Mammary epithelial cell (primary cell): ENCODE data around the gene TBC1D2B.

Experiments
- CTCF ChIP-seq, 2 donors: IDR thresholded peaks in 1 of 2; conservative IDR thresholded peaks in 1 of 2; 2 replicates each; pipeline ENCODE4 v1.5.1; 2011 to 2012; ENCODE audit warnings: inconsistent platforms in 2 of 2, low read length in 2 of 2, mild to moderate bottlenecking in 2 of 2, control low read depth in 1 of 2, low read depth in 1 of 2; ENCODE audit not compliant: insufficient read depth in 1 of 2; ENCODE audit errors: extremely low read depth in 1 of 2
- EZH2 ChIP-seq: IDR thresholded peaks from 2 replicates; pipeline ENCODE4 v1.6.1; 2012; ENCODE audit warnings: low read length, inconsistent platforms, borderline replicate concordance

GRCh38 chr15:78109156-78109555 lies 31.6 kb upstream of the TBC1D2B start:
- TF ChIP-seq CTCF (conservative IDR thresholded peaks at IDR 0.05 in 1 of 2, IDR thresholded peaks at IDR 0.05 in 1 of 2; ENCODE audit: extremely low read depth in 1 of 2, insufficient read depth in 1 of 2, low read depth in 1 of 2, low read length in 2 of 2) (no peak), EZH2 (no peak)
